Measurements from ENCODE around the gene KRTAP3-3. TPM values are rescaled to one million over a fixed set of nuclear protein-coding genes. Genes with fewer than 3 reads are reported as not detected.

Gene KRTAP3-3
- polyA plus RNA-seq, 4 donors: not detected

GRCh38 chr17:40980596-40980995 lies 13.4 kb downstream of the KRTAP3-3 start:
- H3K4me3 ChIP-seq (ENCODE audit: low read depth in 1 of 3, low read length in 3 of 3): no peak overlapping the region
- no peaks in the 10 kb centered on the region for H3K9me3 ChIP-seq (ENCODE audit: control insufficient read depth in 2 of 2, insufficient read depth in 1 of 2, low read depth in 1 of 2, low read length in 1 of 2)
- H3K4me1 ChIP-seq (ENCODE audit: control insufficient read depth in 3 of 3, insufficient read depth in 2 of 3, low read depth in 1 of 3, low read length in 2 of 3): no peaks in the 10 kb centered on the region
- WGBS, 3 donors: 40 to 63% (median 50%) methylated on average over 8 of the region's 8 CpGs
- no peaks in the 10 kb centered on the region for H3K36me3 ChIP-seq (ENCODE audit: control insufficient read depth in 3 of 3, insufficient read depth in 2 of 3, low read depth in 1 of 3, low read length in 3 of 3)
- peaks cover 0 to 6% (median 3%) of the 10 kb centered on the region in 3 donors for H3K27me3 ChIP-seq (ENCODE audit: control insufficient read depth in 3 of 3, insufficient read depth in 3 of 3, low read length in 3 of 3)
- no peak for FAIRE-seq
- no peak overlapping the region for H3K27ac ChIP-seq (ENCODE audit: low read depth in 1 of 3, low read length in 2 of 3)
- DNase-seq: no peak

DNA sequence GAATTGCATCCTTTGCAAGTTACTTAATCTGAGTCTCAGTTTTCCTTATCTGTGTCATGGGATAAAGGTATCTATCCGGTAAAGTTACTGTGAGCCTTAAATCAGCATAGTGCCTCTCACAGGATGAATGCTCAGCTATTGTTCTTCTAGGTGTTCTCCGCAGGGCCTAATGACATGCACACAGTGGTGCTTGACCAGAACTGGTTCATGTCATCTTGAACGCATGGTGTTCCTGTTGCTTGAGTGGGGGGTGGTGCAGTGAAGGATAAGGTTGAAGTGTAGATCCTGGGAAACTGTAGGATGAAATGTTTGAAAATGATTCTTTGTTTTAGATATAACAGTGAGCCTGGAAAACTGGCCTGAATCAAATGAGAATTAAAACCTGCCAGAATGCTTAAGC lies 13.8 kb downstream of the KRTAP3-3 start:
- WGBS, 3 donors: 91 to 94% (median 93%) methylated on average over 3 of the region's 3 CpGs

GRCh38 chr17:40978575-40979151 lies 15.3 kb downstream of the KRTAP3-3 start:
- no peak for DNase-seq
- WGBS, 3 donors: 78 to 89% (median 81%) methylated on average over 13 of the region's 13 CpGs

More for the DNA sequence above, 13.8 kb downstream of the KRTAP3-3 start:
- no peaks in the 10 kb centered on the region for H3K36me3 ChIP-seq (ENCODE audit: control insufficient read depth in 3 of 3, insufficient read depth in 2 of 3, low read depth in 1 of 3, low read length in 3 of 3)
- H3K27ac ChIP-seq (ENCODE audit: low read depth in 1 of 3, low read length in 2 of 3): no peak overlapping the region
- no peak for FAIRE-seq
- H3K4me1 ChIP-seq (ENCODE audit: control insufficient read depth in 3 of 3, insufficient read depth in 2 of 3, low read depth in 1 of 3, low read length in 2 of 3): no peaks in the 10 kb centered on the region
- no peaks in the 10 kb centered on the region for H3K9me3 ChIP-seq (ENCODE audit: control insufficient read depth in 2 of 2, insufficient read depth in 1 of 2, low read depth in 1 of 2, low read length in 1 of 2)
- H3K27me3 ChIP-seq (ENCODE audit: control insufficient read depth in 3 of 3, insufficient read depth in 3 of 3, low read length in 3 of 3): peaks cover 0 to 6% (median 3%) of the 10 kb centered on the region in 3 donors
- no peak overlapping the region for H3K4me3 ChIP-seq (ENCODE audit: low read depth in 1 of 3, low read length in 3 of 3)
- DNase-seq: no peak

GRCh38 chr17:40975516-40975915 lies 18.4 kb downstream of the KRTAP3-3 start:
- no peak for FAIRE-seq
- peaks cover 0 to 9% (median 3%) of the 10 kb centered on the region in 3 donors for H3K27me3 ChIP-seq (ENCODE audit: control insufficient read depth in 3 of 3, insufficient read depth in 3 of 3, low read length in 3 of 3)
- H3K9me3 ChIP-seq (ENCODE audit: control insufficient read depth in 2 of 2, insufficient read depth in 1 of 2, low read depth in 1 of 2, low read length in 1 of 2): no peaks in the 10 kb centered on the region
- no peak overlapping the region for H3K27ac ChIP-seq (ENCODE audit: low read depth in 1 of 3, low read length in 2 of 3)
- no peaks in the 10 kb centered on the region for H3K4me1 ChIP-seq (ENCODE audit: control insufficient read depth in 3 of 3, insufficient read depth in 2 of 3, low read depth in 1 of 3, low read length in 2 of 3)
- no peak for DNase-seq
- H3K4me3 ChIP-seq (ENCODE audit: low read depth in 1 of 3, low read length in 3 of 3): no peak overlapping the region
- no peaks in the 10 kb centered on the region for H3K36me3 ChIP-seq (ENCODE audit: control insufficient read depth in 3 of 3, insufficient read depth in 2 of 3, low read depth in 1 of 3, low read length in 3 of 3)

More at GRCh38 chr17:40978575-40979151, 15.3 kb downstream of the KRTAP3-3 start:
- H3K4me1 ChIP-seq (ENCODE audit: control insufficient read depth in 3 of 3, insufficient read depth in 2 of 3, low read depth in 1 of 3, low read length in 2 of 3): no peaks in the 10 kb centered on the region
- no peak overlapping the region for H3K27ac ChIP-seq (ENCODE audit: low read depth in 1 of 3, low read length in 2 of 3)
- no peaks in the 10 kb centered on the region for H3K36me3 ChIP-seq (ENCODE audit: control insufficient read depth in 3 of 3, insufficient read depth in 2 of 3, low read depth in 1 of 3, low read length in 3 of 3)
- no peak for FAIRE-seq
- peaks cover 0 to 6% (median 3%) of the 10 kb centered on the region in 3 donors for H3K27me3 ChIP-seq (ENCODE audit: control insufficient read depth in 3 of 3, insufficient read depth in 3 of 3, low read length in 3 of 3)
- H3K4me3 ChIP-seq (ENCODE audit: low read depth in 1 of 3, low read length in 3 of 3): no peak overlapping the region
- no peaks in the 10 kb centered on the region for H3K9me3 ChIP-seq (ENCODE audit: control insufficient read depth in 2 of 2, insufficient read depth in 1 of 2, low read depth in 1 of 2, low read length in 1 of 2)

DNA sequence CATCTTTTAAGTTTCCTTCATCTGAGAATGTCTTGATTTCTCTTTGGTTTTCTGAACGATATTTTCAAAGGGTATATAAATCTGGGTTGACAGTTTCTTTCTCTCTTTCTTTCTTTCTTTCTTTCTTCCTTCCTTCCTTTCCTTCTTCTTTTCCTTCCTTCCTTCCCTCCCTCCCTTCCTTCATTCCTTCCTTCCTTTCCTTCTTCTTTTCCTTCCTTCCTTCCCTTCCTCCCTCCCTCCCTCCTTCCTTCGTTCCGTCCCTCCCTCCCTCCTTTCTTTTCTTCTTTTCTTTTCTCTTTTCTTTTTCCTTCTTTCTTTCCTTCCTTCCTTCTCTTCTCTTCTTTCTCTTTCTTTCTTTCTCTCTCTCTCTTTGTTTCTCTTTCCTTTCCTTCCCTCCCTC lies 19.6 kb downstream of the KRTAP3-3 start:
- H3K36me3 ChIP-seq (ENCODE audit: control insufficient read depth in 3 of 3, insufficient read depth in 2 of 3, low read depth in 1 of 3, low read length in 3 of 3): no peaks in the 10 kb centered on the region
- no peak overlapping the region for H3K27ac ChIP-seq (ENCODE audit: low read depth in 1 of 3, low read length in 2 of 3)
- DNase-seq: no peak
- peaks cover 0 to 9% (median 3%) of the 10 kb centered on the region in 3 donors for H3K27me3 ChIP-seq (ENCODE audit: control insufficient read depth in 3 of 3, insufficient read depth in 3 of 3, low read length in 3 of 3)
- 69 to 94% (median 93%) methylated on average over 3 of the region's 3 CpGs for WGBS, 3 donors
- no peak for FAIRE-seq
- H3K4me3 ChIP-seq (ENCODE audit: low read depth in 1 of 3, low read length in 3 of 3): no peak overlapping the region
- H3K9me3 ChIP-seq (ENCODE audit: control insufficient read depth in 2 of 2, insufficient read depth in 1 of 2, low read depth in 1 of 2, low read length in 1 of 2): no peaks in the 10 kb centered on the region
- no peaks in the 10 kb centered on the region for H3K4me1 ChIP-seq (ENCODE audit: control insufficient read depth in 3 of 3, insufficient read depth in 2 of 3, low read depth in 1 of 3, low read length in 2 of 3)

DNA sequence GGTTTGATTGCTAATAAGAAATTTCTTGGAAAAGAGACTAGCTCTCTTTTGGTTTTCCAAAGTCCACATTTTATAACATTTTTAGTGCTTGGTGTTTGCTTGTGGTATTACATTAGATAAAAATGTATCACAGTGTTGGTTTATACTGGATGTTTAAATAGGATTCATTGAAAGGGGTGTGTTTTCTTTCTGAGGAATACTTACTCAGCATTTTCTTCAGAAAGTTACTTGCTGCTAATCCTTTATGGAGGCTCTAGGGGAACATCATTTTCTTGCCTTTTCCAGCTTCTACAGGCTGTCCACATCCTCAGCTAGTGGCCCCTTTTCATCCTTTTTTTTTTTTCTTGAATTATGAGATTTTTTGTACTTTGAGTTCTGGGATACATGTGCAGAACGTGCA lies 26.4 kb downstream of the KRTAP3-3 start:
- no peaks in the 10 kb centered on the region for H3K9me3 ChIP-seq (ENCODE audit: control insufficient read depth in 2 of 2, insufficient read depth in 1 of 2, low read depth in 1 of 2, low read length in 1 of 2)
- no peaks in the 10 kb centered on the region for H3K36me3 ChIP-seq (ENCODE audit: control insufficient read depth in 3 of 3, insufficient read depth in 2 of 3, low read depth in 1 of 3, low read length in 3 of 3)
- H3K27me3 ChIP-seq (ENCODE audit: control insufficient read depth in 3 of 3, insufficient read depth in 3 of 3, low read length in 3 of 3): peaks cover 0 to 3% (median 0%) of the 10 kb centered on the region in 3 donors
- no peak for DNase-seq
- no peak for FAIRE-seq
- no peak overlapping the region for H3K27ac ChIP-seq (ENCODE audit: low read depth in 1 of 3, low read length in 2 of 3)
- 67 to 83% (median 67%) methylated on average over 1 of the region's 1 CpG for WGBS, 3 donors
- H3K4me3 ChIP-seq (ENCODE audit: low read depth in 1 of 3, low read length in 3 of 3): no peak overlapping the region
- H3K4me1 ChIP-seq (ENCODE audit: control insufficient read depth in 3 of 3, insufficient read depth in 2 of 3, low read depth in 1 of 3, low read length in 2 of 3): no peaks in the 10 kb centered on the region

DNA sequence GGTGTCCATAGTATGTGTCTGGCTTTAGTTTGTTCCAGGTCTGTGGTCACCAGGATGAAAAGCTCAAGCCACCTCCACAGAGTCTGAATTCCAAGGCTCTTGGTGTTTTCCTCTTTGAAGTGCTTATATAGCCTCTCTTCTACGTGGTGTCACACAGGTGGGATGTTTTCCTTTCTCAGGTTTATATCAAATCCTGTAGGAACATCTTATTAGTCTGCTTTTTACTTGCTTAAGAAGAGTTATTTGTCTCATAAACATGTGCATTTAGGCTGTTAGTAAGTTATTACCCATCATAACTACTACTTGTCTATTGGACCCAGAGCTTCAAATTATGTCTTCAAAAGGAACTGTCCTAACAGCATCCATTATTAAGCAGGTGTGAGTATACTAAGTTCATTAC lies 27.1 kb downstream of the KRTAP3-3 start, which contains the start of gene KRT39:
TSS of gene KRT39 (minus strand) at position 101 of the 400 bp plus-strand sequence. CDS start at position 9, 92 bp downstream.
- no peak within 1 kb of the TSS for H3K4me3 ChIP-seq (ENCODE audit: low read depth in 1 of 3, low read length in 3 of 3)
- FAIRE-seq (no peak), DNase-seq (no peak)
- H3K27me3 ChIP-seq (ENCODE audit: control insufficient read depth in 3 of 3, insufficient read depth in 3 of 3, low read length in 3 of 3): no peaks in the 10 kb centered on the region
- H3K4me1 ChIP-seq (ENCODE audit: control insufficient read depth in 3 of 3, insufficient read depth in 2 of 3, low read depth in 1 of 3, low read length in 2 of 3): no peaks in the 10 kb centered on the region
- WGBS, 3 donors: 13 to 59% (median 48%) methylated on average over 1 of the region's 1 CpG
- H3K9me3 ChIP-seq (ENCODE audit: control insufficient read depth in 2 of 2, insufficient read depth in 1 of 2, low read depth in 1 of 2, low read length in 1 of 2): no peaks in the 10 kb centered on the region
- no peaks in the 10 kb centered on the region for H3K36me3 ChIP-seq (ENCODE audit: control insufficient read depth in 3 of 3, insufficient read depth in 2 of 3, low read depth in 1 of 3, low read length in 3 of 3)
- no peak within 1 kb of the TSS for H3K27ac ChIP-seq (ENCODE audit: low read depth in 1 of 3, low read length in 2 of 3)

- H3K27me3 ChIP-seq (ENCODE audit: control insufficient read depth in 3 of 3, insufficient read depth in 3 of 3, low read length in 3 of 3): no peaks in the 10 kb centered on the region
- H3K9me3 ChIP-seq (ENCODE audit: control insufficient read depth in 2 of 2, insufficient read depth in 1 of 2, low read depth in 1 of 2, low read length in 1 of 2): no peaks in the 10 kb centered on the region
- WGBS, 3 donors: 24 to 51% (median 37%) methylated on average over 1 of the region's 1 CpG
- H3K4me3 ChIP-seq (ENCODE audit: low read depth in 1 of 3, low read length in 3 of 3): no peak overlapping the region
- DNase-seq (peak; percentile 35 to 64), FAIRE-seq (no peak)
- no peaks in the 10 kb centered on the region for H3K4me1 ChIP-seq (ENCODE audit: control insufficient read depth in 3 of 3, insufficient read depth in 2 of 3, low read depth in 1 of 3, low read length in 2 of 3)
- no peak overlapping the region for H3K27ac ChIP-seq (ENCODE audit: low read depth in 1 of 3, low read length in 2 of 3)
- H3K36me3 ChIP-seq (ENCODE audit: control insufficient read depth in 3 of 3, insufficient read depth in 2 of 3, low read depth in 1 of 3, low read length in 3 of 3): no peaks in the 10 kb centered on the region
Observed at GRCh38 chr17:40963838-40964237, 30.1 kb downstream of the KRTAP3-3 start.

GRCh38 chr17:40962059-40962561 lies 31.9 kb downstream of the KRTAP3-3 start:
- Histone ChIP-seq H3K36me3 (ENCODE audit: control insufficient read depth in 3 of 3, insufficient read depth in 2 of 3, low read depth in 1 of 3, low read length in 3 of 3) (no peaks in the 10 kb centered on the region), H3K4me3 (ENCODE audit: low read depth in 1 of 3, low read length in 3 of 3) (no peak overlapping the region), H3K9me3 (ENCODE audit: control insufficient read depth in 2 of 2, insufficient read depth in 1 of 2, low read depth in 1 of 2, low read length in 1 of 2) (no peaks in the 10 kb centered on the region), H3K27ac (ENCODE audit: low read depth in 1 of 3, low read length in 2 of 3) (no peak overlapping the region), H3K4me1 (ENCODE audit: control insufficient read depth in 3 of 3, insufficient read depth in 2 of 3, low read depth in 1 of 3, low read length in 2 of 3) (no peaks in the 10 kb centered on the region), H3K27me3 (ENCODE audit: control insufficient read depth in 3 of 3, insufficient read depth in 3 of 3, low read length in 3 of 3) (no peaks in the 10 kb centered on the region)
- no peak for FAIRE-seq
- 84 to 94% (median 92%) methylated on average over 4 of the region's 4 CpGs for WGBS, 3 donors
- DNase-seq: no peak

Measured in small intestine (tissue), 7 donors.